Activated gamma-delta T cell treated with anti-CD3 and anti-CD28 coated beads, Interleukin-2, amount 50 U/mL, for 16 hours (primary cell): ENCODE measurements around the gene FOXD1.
"Not testable (repeated sequence)": the region's sequence is repeated elsewhere in the genome, so short reads cannot be mapped to it uniquely, and the experiment has no call there.

Source experiments
- DNase-seq: peaks from one replicate; pipeline ENCODE4 v3.0.0-alpha.2; 2020; ENCODE audit warnings: low read depth

FOXD1 gene

GRCh38 chr5:73448463-73449136, at the start of gene FOXD1:
Gene FOXD1 (minus strand): TSS chr5:73448777. CDS start chr5:73448362, 415 bp downstream.
- DNase-seq: no peak

GRCh38 chr5:73497497-73498056, 49.0 kb upstream of the FOXD1 start:
- no peak for DNase-seq

GRCh38 chr5:73496984-73497457, 48.4 kb upstream of the FOXD1 start:
- no peak for DNase-seq

- DNase-seq: no peak
Measured at GRCh38 chr5:73495772-73496335, 47.3 kb upstream of the FOXD1 start.

- DNase-seq: no peak
Measured at GRCh38 chr5:73494721-73495120, 46.1 kb upstream of the FOXD1 start.

GRCh38 chr5:73493421-73493820, 44.8 kb upstream of the FOXD1 start:
- DNase-seq: no peak

- DNase-seq: no peak
Measured at GRCh38 chr5:73491155-73491554, 42.6 kb upstream of the FOXD1 start.

- no peak for DNase-seq
Measured at GRCh38 chr5:73490088-73490487, 41.5 kb upstream of the FOXD1 start.

GRCh38 chr5:73488806-73489205, 40.2 kb upstream of the FOXD1 start:
- DNase-seq: no peak

GRCh38 chr5:73487815-73488214, 39.2 kb upstream of the FOXD1 start:
- DNase-seq: no peak

GRCh38 chr5:73487257-73487656, 38.7 kb upstream of the FOXD1 start:
- DNase-seq: not testable (repeated sequence)

GRCh38 chr5:73486119-73486899, 37.7 kb upstream of the FOXD1 start:
- DNase-seq: no peak

GRCh38 chr5:73485715-73486114, 37.1 kb upstream of the FOXD1 start:
- no peak for DNase-seq

- DNase-seq: no peak
Measured at GRCh38 chr5:73484511-73484910, 35.9 kb upstream of the FOXD1 start.

GRCh38 chr5:73483676-73484075, 35.1 kb upstream of the FOXD1 start:
- no peak for DNase-seq

GRCh38 chr5:73482383-73483136, 34.0 kb upstream of the FOXD1 start:
- no peak for DNase-seq

GRCh38 chr5:73480500-73480899, 31.9 kb upstream of the FOXD1 start:
- DNase-seq: no peak

- DNase-seq: no peak
Measured at GRCh38 chr5:73472116-73472515, 23.5 kb upstream of the FOXD1 start.

- DNase-seq: no peak
Measured at GRCh38 chr5:73471654-73472053, 23.1 kb upstream of the FOXD1 start.

- DNase-seq: no peak
Measured at GRCh38 chr5:73469878-73470277, 21.3 kb upstream of the FOXD1 start.

- not testable (repeated sequence) for DNase-seq
Measured at GRCh38 chr5:73468638-73469037, 20.1 kb upstream of the FOXD1 start.
